ENCODE results near the gene CDC40. TPM values are rescaled to one million over a fixed set of nuclear protein-coding genes. Genes with fewer than 3 reads are reported as not detected.

Gene CDC40
- 8.0 and 8.7 TPM in 2 replicates for total RNA-seq

GRCh38 chr6:110180228-110181008, at the start of gene CDC40:
Gene CDC40 (plus strand): TSS chr6:110180427. CDS start chr6:110180445, 18 bp downstream.

DNA sequence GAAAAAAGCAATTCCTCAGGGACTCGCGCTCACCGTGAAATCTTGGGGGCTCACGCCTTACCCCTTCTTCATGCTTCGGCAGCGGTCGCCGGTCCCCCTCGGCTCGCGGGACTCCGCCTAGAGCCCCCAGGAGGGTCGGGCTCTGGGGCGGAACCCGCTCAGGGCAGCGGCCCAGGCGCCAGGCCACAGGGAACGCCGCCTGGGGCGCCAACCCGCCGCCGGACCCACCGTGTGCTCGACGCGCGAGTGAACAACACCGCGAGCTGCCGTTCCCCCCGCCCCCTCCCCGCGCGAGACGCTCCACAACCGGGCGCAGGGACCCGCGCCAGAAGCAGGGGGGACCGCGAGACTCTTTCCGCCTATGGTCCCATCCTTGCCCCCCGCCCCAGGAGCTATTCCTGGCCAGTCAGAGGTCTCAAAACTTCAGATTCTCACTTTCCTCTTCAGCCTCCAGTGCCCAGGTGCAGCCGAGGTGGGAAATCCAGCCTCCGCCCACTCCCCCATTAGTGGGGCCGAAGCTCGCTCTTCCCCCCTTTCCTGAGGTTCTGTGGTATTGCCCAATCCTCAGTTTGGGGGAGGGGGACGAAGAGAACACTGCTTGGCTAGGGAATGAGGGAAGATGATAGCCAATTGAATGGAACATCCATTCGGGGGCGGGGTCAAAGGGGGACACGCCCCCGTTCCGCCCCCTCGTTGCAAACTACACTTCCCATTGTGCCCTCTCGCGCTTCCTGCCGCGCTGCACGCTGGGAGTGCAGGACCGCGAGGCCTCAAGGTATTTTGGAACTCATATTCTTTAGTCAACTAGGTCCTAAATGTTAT, 610 bp upstream of the CDC40 start, which contains the start of gene WASF1:
TSS of gene WASF1 (minus strand) at position 265 of the 822 bp plus-strand sequence. CDS start 52,069 bp downstream, outside the sequence.

Other genes starting within 250 kb of the CDC40 start
- not detected in 2 replicates for gene GPR6, start 202.1 kb upstream of the CDC40 start, total RNA-seq
- gene WASF1, start 757 bp upstream of the CDC40 start, total RNA-seq = 9.5 and 18.6 TPM in 2 replicates
- gene METTL24, start 177.9 kb downstream of the CDC40 start, total RNA-seq = 0.65 and 6.6 TPM in 2 replicates
- gene DDO, start 235.1 kb downstream of the CDC40 start, total RNA-seq = 0.16 and 0.25 TPM in 2 replicates